HG02759 (cell line): Measurements from ENCODE around the gene OR10K1.

Experiments
- ATAC-seq: cut with Tn5 transposase; IDR thresholded peaks from one replicate; pipeline ENCODE4 v1.9.1; 2021; ENCODE audit warnings: mild to moderate bottlenecking, moderate library complexity; ENCODE audit not compliant: unreplicated experiment

Gene OR10K1

DNA sequence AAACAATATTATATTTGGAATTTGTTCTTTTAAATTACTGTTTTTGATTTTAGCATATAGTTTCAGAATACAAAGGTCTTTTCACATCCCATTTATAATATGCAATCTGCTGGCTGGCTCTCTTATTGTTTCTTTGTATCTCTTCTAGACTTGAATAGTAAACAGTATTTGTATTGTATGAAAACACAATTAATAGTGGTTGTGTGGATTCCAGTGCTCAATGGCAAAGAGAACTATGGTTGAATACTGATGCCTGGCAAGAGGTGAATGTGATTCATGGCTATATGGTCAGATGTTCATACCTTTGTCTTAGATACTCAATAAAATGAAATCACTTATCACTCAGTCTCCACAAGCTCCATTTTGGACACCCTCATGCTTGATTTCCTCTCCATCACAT, 55.3 kb downstream of the OR10K1 start:
- no peak for ATAC-seq
